GM23338 (cell line): ENCODE data around the gene EED. TPM values are rescaled to one million over a fixed set of nuclear protein-coding genes. Genes with fewer than 3 reads are reported as not detected.

ENCODE experiments used
- ATAC-seq: fragments of 200-7000 bp; cut with Tn5 transposase; 3 replicates; pipeline ENCODE4 v1.9.1; 2020
- DNase-seq: peaks from one replicate; pipeline ENCODE4 v3.0.0-alpha.2; 2015; ENCODE audit warnings: low spot score
- H2AFZ ChIP-seq: fragments of 200-600 bp; sonication (generic); 2 replicates; pipeline ENCODE4 v1.8.0; 2016; ENCODE audit warnings: antibody characterized with exemption, mild to moderate bottlenecking, moderate library complexity
- H3F3A ChIP-seq: fragments of 200-600 bp; sonication (generic); replicated peaks from 2 replicates; pipeline ENCODE4 v1.8.0; 2017; ENCODE audit warnings: antibody characterized with exemption, mixed run types, low read depth
- H3K27ac ChIP-seq: fragments of 200-600 bp; sonication (generic); 2 replicates; pipeline ENCODE4 v1.6.1; 2016; ENCODE audit warnings: low read depth
- H3K27me3 ChIP-seq: fragments of 200-600 bp; sonication (generic); 2 replicates; pipeline ENCODE4 v1.8.0; 2016; ENCODE audit warnings: mild to moderate bottlenecking, mixed run types, moderate library complexity; ENCODE audit not compliant: insufficient read depth
- H3K36me3 ChIP-seq: fragments of 200-600 bp; sonication (generic); 2 replicates; pipeline ENCODE4 v1.8.0; 2016; ENCODE audit warnings: mild to moderate bottlenecking; ENCODE audit not compliant: insufficient read depth
- H3K4me1 ChIP-seq: fragments of 200-600 bp; sonication (generic); 2 replicates; pipeline ENCODE4 v1.8.0; 2016; ENCODE audit warnings: mild to moderate bottlenecking, moderate library complexity; ENCODE audit not compliant: insufficient read depth
- H3K4me2 ChIP-seq: fragments of 200-600 bp; sonication (generic); 2 replicates; pipeline ENCODE4 v1.7.1; 2017; ENCODE audit warnings: mixed run types
- H3K4me3 ChIP-seq: fragments of 200-600 bp; sonication (generic); 2 replicates; pipeline ENCODE4 v1.6.1; 2016; ENCODE audit warnings: mixed run types
- H3K79me2 ChIP-seq: fragments of 200-600 bp; sonication (generic); replicated peaks from 2 replicates; pipeline ENCODE4 v1.8.0; 2017; ENCODE audit warnings: mild to moderate bottlenecking; ENCODE audit not compliant: insufficient read depth
- H3K9me2 ChIP-seq: fragments of 200-600 bp; sonication (generic); 2 replicates; pipeline ENCODE4 v1.8.0; 2017; ENCODE audit not compliant: insufficient read depth
- H4K20me1 ChIP-seq: fragments of 200-600 bp; sonication (generic); replicated peaks from 2 replicates; pipeline ENCODE4 v1.8.0; 2017; ENCODE audit warnings: mild to moderate bottlenecking; ENCODE audit not compliant: insufficient read depth
- H3K27ac Mint-ChIP-seq: 2 replicates; pipeline ENCODE4 v1.8.0; 2020; ENCODE audit warnings: inconsistent platforms, mild to moderate bottlenecking, moderate library complexity, mixed read lengths
- H3K27me3 Mint-ChIP-seq: 3 replicates; pipeline ENCODE4 v1.8.0; 2022; ENCODE audit warnings: low read depth, mild to moderate bottlenecking, moderate library complexity, mixed read lengths, inconsistent platforms; ENCODE audit not compliant: insufficient read depth, poor library complexity
- H3K36me3 Mint-ChIP-seq: 3 replicates; pipeline ENCODE4 v1.8.0; 2021; ENCODE audit warnings: low read depth, mild to moderate bottlenecking, inconsistent platforms, moderate library complexity, mixed read lengths
- H3K4me1 Mint-ChIP-seq: 3 replicates; pipeline ENCODE4 v1.8.0; 2020; ENCODE audit warnings: mild to moderate bottlenecking, inconsistent platforms, mixed read lengths
- H3K4me3 Mint-ChIP-seq: 3 replicates; pipeline ENCODE4 v1.8.0; 2021; ENCODE audit warnings: moderate library complexity, mild to moderate bottlenecking, inconsistent platforms, mixed read lengths
- H3K9me3 Mint-ChIP-seq: 3 replicates; pipeline ENCODE4 v1.8.0; 2020; ENCODE audit warnings: moderate library complexity, mild to moderate bottlenecking, inconsistent platforms, mixed read lengths
- CREB1 ChIP-seq: fragments of 250-450 bp; sonication (Bioruptor Pico); IDR thresholded peaks from 2 replicates; pipeline ENCODE4 v1.5.0; 2020; ENCODE audit warnings: low read depth, mild to moderate bottlenecking, moderate library complexity
- EZH2 ChIP-seq: fragments of 200-600 bp; sonication (generic); IDR thresholded peaks from one replicate; pipeline ENCODE4 v1.8.0; 2017; ENCODE audit warnings: antibody characterized with exemption, mild to moderate bottlenecking, low read depth; ENCODE audit not compliant: unreplicated experiment
- EZH2phosphoT487 ChIP-seq: fragments of 200-600 bp; sonication (generic); IDR thresholded peaks from one replicate; pipeline ENCODE4 v1.8.1; 2018; ENCODE audit warnings: antibody characterized with exemption; ENCODE audit not compliant: unreplicated experiment
- JUNB ChIP-seq: IDR thresholded peaks from one replicate; pipeline ENCODE4 v1.6.1; 2016; ENCODE audit warnings: antibody characterized with exemption; ENCODE audit not compliant: unreplicated experiment
- NANOG ChIP-seq: IDR thresholded peaks from 2 replicates; pipeline ENCODE4 v1.6.1; 2016; ENCODE audit warnings: antibody characterized with exemption, borderline replicate concordance
- POLR2AphosphoS5 ChIP-seq: IDR thresholded peaks from 2 replicates; pipeline ENCODE4 v1.6.1; 2016; ENCODE audit warnings: antibody characterized with exemption, low read depth
- STAT1 ChIP-seq: IDR thresholded peaks from one replicate; pipeline ENCODE4 v1.6.1; 2016; ENCODE audit warnings: antibody characterized with exemption; ENCODE audit not compliant: unreplicated experiment
- ZNF114 ChIP-seq: fragments of 250-450 bp; sonication (Bioruptor Pico); IDR thresholded peaks from 2 replicates; pipeline ENCODE4 v1.5.0; 2020; ENCODE audit warnings: mild to moderate bottlenecking, moderate library complexity
- ZNF331 ChIP-seq: fragments of 250-450 bp; sonication (Bioruptor Pico); IDR thresholded peaks from 2 replicates; pipeline ENCODE4 v1.5.0; 2020; ENCODE audit warnings: low read depth, mild to moderate bottlenecking, moderate library complexity
- polyA plus RNA-seq: library from polyadenylated mRNA; unstranded; fragments of >200 nt; fragmentation: Nextera tagmentation; extraction: Ambion mirVana; gene quantifications from 2 replicates; pipeline ENCODE4 v1.2.1, GENCODE V29; 2016
- total RNA-seq: library from RNA; depleted of rRNA; stranded (reverse); fragments of >200 nt; shearing (Covaris generic); gene quantifications from 2 replicates; pipeline ENCODE4 v1.2.3, GENCODE V29; 2014
- TF ChIP-seq, protein P1 (sequence below): IDR thresholded peaks from one replicate; pipeline ENCODE4 v1.6.1; 2018; ENCODE audit warnings: antibody characterized with exemption; ENCODE audit not compliant: unreplicated experiment
- TF ChIP-seq, protein P2 (sequence below): IDR thresholded peaks from 2 replicates; pipeline ENCODE4 v1.6.1; 2016; ENCODE audit warnings: antibody characterized with exemption
- TF ChIP-seq, protein P3 (sequence below), 2 experiments: fragments of 200-600 bp in 1 of 2; sonication (generic) in 1 of 2; conservative IDR thresholded peaks; 2 replicates each; pipeline versions ENCODE4 v1.5.1 to v1.6.1; 2016 to 2017; ENCODE audit warnings: antibody characterized with exemption in 2 of 2, low read depth in 2 of 2, mild to moderate bottlenecking in 2 of 2, moderate library complexity in 1 of 2
- TF ChIP-seq, protein P4 (sequence below): fragments of 250-450 bp; sonication (Bioruptor Pico); IDR thresholded peaks from 2 replicates; pipeline ENCODE4 v1.5.0; 2020; ENCODE audit warnings: mild to moderate bottlenecking, moderate library complexity

The EED gene
- total and polyA plus RNA-seq, 2 experiments from 2014 or later: 26.7 to 29.7 TPM

DNA sequence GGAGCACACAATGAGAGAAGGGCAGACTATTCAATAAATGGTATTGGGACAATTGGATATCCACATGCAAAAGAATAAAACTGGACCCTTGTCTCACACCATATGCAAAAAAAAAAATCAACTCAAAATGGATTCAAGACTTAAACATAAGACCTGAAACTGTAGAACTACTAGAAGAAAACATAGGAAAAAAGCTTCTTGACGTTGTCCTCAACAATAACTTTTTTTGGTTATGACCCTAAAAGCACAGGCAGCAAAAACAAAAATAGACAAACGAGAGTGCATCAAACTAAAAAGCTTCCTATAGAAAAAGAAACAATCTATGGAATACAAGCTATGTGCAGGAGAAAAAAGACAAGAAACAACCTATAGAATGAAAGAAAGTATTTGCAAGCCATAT, 37.1 kb upstream of the EED start (continued):
- TF ChIP-seq, protein P1, sequence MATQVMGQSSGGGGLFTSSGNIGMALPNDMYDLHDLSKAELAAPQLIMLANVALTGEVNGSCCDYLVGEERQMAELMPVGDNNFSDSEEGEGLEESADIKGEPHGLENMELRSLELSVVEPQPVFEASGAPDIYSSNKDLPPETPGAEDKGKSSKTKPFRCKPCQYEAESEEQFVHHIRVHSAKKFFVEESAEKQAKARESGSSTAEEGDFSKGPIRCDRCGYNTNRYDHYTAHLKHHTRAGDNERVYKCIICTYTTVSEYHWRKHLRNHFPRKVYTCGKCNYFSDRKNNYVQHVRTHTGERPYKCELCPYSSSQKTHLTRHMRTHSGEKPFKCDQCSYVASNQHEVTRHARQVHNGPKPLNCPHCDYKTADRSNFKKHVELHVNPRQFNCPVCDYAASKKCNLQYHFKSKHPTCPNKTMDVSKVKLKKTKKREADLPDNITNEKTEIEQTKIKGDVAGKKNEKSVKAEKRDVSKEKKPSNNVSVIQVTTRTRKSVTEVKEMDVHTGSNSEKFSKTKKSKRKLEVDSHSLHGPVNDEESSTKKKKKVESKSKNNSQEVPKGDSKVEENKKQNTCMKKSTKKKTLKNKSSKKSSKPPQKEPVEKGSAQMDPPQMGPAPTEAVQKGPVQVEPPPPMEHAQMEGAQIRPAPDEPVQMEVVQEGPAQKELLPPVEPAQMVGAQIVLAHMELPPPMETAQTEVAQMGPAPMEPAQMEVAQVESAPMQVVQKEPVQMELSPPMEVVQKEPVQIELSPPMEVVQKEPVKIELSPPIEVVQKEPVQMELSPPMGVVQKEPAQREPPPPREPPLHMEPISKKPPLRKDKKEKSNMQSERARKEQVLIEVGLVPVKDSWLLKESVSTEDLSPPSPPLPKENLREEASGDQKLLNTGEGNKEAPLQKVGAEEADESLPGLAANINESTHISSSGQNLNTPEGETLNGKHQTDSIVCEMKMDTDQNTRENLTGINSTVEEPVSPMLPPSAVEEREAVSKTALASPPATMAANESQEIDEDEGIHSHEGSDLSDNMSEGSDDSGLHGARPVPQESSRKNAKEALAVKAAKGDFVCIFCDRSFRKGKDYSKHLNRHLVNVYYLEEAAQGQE: no peak

DNA sequence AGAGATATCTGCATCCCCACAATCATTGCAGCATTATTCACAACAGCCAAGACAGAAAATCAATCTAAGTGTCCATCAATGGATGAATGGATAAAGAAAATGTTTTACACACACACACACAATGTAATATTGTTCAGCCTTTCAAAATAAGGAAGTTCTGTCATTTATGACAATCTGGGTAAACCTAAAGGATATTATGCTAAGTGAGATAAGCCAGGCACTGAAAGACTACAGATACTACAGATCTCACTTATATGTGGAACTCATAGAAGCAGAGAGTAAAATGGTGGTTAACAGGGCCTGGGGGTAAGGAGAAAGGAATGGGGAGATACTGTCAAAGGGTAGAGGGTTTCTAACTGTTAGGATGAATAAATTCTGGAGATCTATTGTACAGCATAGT, 36.0 kb upstream of the EED start:
- no peaks in the 10 kb centered on the region for H3F3A ChIP-seq
- ATAC-seq: no peak
- no peaks in the 10 kb centered on the region for H3K9me2 ChIP-seq
- no peak overlapping the region for H3K4me3 ChIP-seq
- H4K20me1 ChIP-seq: no peaks in the 10 kb centered on the region
- H3K27me3 ChIP-seq: no peaks in the 10 kb centered on the region
- Mint-ChIP-seq H3K27ac (no peak overlapping the region), H3K9me3 (no peaks in the 10 kb centered on the region), H3K4me1 (no peaks in the 10 kb centered on the region), H3K4me3 (no peak overlapping the region), H3K27me3 (peaks cover 5% of the 10 kb centered on the region), H3K36me3 (no peaks in the 10 kb centered on the region)
- H3K27ac ChIP-seq: no peak overlapping the region
- no peak overlapping the region for H3K4me2 ChIP-seq
- H3K79me2 ChIP-seq: no peaks in the 10 kb centered on the region
- H3K4me1 ChIP-seq: no peaks in the 10 kb centered on the region
- H2AFZ ChIP-seq: no peak overlapping the region
- no peak for DNase-seq
- H3K36me3 ChIP-seq: no peaks in the 10 kb centered on the region
- TF ChIP-seq ZNF331 (CRISPR knock-in tag): no peak
- TF ChIP-seq, protein P2, sequence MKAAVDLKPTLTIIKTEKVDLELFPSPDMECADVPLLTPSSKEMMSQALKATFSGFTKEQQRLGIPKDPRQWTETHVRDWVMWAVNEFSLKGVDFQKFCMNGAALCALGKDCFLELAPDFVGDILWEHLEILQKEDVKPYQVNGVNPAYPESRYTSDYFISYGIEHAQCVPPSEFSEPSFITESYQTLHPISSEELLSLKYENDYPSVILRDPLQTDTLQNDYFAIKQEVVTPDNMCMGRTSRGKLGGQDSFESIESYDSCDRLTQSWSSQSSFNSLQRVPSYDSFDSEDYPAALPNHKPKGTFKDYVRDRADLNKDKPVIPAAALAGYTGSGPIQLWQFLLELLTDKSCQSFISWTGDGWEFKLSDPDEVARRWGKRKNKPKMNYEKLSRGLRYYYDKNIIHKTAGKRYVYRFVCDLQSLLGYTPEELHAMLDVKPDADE: no peak
- no peak for TF ChIP-seq JUNB
- no peak for TF ChIP-seq STAT1
- no peak for TF ChIP-seq EZH2phosphoT487
- TF ChIP-seq POLR2AphosphoS5: no peak
- TF ChIP-seq NANOG: no peak
- TF ChIP-seq CREB1: no peak
- TF ChIP-seq, protein P3, sequence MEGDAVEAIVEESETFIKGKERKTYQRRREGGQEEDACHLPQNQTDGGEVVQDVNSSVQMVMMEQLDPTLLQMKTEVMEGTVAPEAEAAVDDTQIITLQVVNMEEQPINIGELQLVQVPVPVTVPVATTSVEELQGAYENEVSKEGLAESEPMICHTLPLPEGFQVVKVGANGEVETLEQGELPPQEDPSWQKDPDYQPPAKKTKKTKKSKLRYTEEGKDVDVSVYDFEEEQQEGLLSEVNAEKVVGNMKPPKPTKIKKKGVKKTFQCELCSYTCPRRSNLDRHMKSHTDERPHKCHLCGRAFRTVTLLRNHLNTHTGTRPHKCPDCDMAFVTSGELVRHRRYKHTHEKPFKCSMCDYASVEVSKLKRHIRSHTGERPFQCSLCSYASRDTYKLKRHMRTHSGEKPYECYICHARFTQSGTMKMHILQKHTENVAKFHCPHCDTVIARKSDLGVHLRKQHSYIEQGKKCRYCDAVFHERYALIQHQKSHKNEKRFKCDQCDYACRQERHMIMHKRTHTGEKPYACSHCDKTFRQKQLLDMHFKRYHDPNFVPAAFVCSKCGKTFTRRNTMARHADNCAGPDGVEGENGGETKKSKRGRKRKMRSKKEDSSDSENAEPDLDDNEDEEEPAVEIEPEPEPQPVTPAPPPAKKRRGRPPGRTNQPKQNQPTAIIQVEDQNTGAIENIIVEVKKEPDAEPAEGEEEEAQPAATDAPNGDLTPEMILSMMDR (conservative IDR thresholded peaks at IDR 0.05; ENCODE audit: low read depth in 2 of 2): no peak
- no peak for TF ChIP-seq EZH2
- TF ChIP-seq ZNF114 (CRISPR knock-in tag): no peak
- TF ChIP-seq, protein P4, sequence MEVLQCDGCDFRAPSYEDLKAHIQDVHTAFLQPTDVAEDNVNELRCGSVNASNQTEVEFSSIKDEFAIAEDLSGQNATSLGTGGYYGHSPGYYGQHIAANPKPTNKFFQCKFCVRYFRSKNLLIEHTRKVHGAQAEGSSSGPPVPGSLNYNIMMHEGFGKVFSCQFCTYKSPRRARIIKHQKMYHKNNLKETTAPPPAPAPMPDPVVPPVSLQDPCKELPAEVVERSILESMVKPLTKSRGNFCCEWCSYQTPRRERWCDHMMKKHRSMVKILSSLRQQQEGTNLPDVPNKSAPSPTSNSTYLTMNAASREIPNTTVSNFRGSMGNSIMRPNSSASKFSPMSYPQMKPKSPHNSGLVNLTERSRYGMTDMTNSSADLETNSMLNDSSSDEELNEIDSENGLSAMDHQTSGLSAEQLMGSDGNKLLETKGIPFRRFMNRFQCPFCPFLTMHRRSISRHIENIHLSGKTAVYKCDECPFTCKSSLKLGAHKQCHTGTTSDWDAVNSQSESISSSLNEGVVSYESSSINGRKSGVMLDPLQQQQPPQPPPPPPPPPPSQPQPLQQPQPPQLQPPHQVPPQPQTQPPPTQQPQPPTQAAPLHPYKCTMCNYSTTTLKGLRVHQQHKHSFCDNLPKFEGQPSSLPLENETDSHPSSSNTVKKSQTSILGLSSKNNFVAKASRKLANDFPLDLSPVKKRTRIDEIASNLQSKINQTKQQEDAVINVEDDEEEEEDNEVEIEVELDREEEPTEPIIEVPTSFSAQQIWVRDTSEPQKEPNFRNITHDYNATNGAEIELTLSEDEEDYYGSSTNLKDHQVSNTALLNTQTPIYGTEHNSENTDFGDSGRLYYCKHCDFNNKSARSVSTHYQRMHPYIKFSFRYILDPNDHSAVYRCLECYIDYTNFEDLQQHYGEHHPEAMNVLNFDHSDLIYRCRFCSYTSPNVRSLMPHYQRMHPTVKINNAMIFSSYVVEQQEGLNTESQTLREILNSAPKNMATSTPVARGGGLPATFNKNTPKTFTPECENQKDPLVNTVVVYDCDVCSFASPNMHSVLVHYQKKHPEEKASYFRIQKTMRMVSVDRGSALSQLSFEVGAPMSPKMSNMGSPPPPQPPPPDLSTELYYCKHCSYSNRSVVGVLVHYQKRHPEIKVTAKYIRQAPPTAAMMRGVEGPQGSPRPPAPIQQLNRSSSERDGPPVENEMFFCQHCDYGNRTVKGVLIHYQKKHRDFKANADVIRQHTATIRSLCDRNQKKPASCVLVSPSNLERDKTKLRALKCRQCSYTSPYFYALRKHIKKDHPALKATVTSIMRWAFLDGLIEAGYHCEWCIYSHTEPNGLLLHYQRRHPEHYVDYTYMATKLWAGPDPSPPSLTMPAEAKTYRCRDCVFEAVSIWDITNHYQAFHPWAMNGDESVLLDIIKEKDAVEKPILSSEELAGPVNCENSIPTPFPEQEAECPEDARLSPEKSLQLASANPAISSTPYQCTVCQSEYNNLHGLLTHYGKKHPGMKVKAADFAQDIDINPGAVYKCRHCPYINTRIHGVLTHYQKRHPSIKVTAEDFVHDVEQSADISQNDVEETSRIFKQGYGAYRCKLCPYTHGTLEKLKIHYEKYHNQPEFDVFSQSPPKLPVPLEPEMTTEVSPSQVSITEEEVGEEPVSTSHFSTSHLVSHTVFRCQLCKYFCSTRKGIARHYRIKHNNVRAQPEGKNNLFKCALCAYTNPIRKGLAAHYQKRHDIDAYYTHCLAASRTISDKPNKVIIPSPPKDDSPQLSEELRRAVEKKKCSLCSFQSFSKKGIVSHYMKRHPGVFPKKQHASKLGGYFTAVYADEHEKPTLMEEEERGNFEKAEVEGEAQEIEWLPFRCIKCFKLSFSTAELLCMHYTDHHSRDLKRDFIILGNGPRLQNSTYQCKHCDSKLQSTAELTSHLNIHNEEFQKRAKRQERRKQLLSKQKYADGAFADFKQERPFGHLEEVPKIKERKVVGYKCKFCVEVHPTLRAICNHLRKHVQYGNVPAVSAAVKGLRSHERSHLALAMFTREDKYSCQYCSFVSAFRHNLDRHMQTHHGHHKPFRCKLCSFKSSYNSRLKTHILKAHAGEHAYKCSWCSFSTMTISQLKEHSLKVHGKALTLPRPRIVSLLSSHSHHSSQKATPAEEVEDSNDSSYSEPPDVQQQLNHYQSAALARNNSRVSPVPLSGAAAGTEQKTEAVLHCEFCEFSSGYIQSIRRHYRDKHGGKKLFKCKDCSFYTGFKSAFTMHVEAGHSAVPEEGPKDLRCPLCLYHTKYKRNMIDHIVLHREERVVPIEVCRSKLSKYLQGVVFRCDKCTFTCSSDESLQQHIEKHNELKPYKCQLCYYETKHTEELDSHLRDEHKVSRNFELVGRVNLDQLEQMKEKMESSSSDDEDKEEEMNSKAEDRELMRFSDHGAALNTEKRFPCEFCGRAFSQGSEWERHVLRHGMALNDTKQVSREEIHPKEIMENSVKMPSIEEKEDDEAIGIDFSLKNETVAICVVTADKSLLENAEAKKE (CRISPR knock-in tag): no peak
